HG03025 (cell line): Measurements from ENCODE around the gene S100A10.

Source experiments
- ATAC-seq: cut with Tn5 transposase; IDR thresholded peaks from one replicate; pipeline ENCODE4 v1.9.1; 2021; ENCODE audit warnings: mild to moderate bottlenecking, moderate library complexity; ENCODE audit not compliant: unreplicated experiment, low FRiP score

S100A10 gene

GRCh38 chr1:151942882-151943281 lies 50.8 kb downstream of the S100A10 start:
- ATAC-seq, result no peak

- ATAC-seq, result no peak
These were observed 53.1 kb downstream of the S100A10 start for GRCh38 chr1:151940541-151940940.

- ATAC-seq, result no peak
These were observed 53.9 kb downstream of the S100A10 start for GRCh38 chr1:151939779-151940178.

- no peak for ATAC-seq
These were observed 54.5 kb downstream of the S100A10 start for GRCh38 chr1:151939141-151939540.

- ATAC-seq, result no peak
These were observed 57.0 kb downstream of the S100A10 start for GRCh38 chr1:151936653-151937052.

- no peak for ATAC-seq
These were observed 57.6 kb downstream of the S100A10 start for GRCh38 chr1:151935894-151936602.

- ATAC-seq, result no peak
These were observed 58.5 kb downstream of the S100A10 start for GRCh38 chr1:151935154-151935553.

GRCh38 chr1:151934048-151934493 lies 59.6 kb downstream of the S100A10 start:
- no peak for ATAC-seq
